ENCODE measurements around the gene FAM43B.
A peak's percentile ranks its signal among the peaks of the same experiment; 100 is the strongest.

FAM43B gene

GRCh38 chr1:20601129-20601825 lies 48.9 kb downstream of the FAM43B start:
- H3K4me3 ChIP-seq (ENCODE audit: control insufficient read depth, low read depth, low read length), result no peak overlapping the region
- TF ChIP-seq CTCF (IDR thresholded peaks at IDR 0.05; ENCODE audit: control insufficient read depth, insufficient read depth, low read depth, low read length, missing control alignments), result no peak
- no peak for DNase-seq (ENCODE audit: low read depth)

GRCh38 chr1:20602851-20603450 lies 50.6 kb downstream of the FAM43B start:
- H3K4me3 ChIP-seq (ENCODE audit: control insufficient read depth, low read depth, low read length), result no peak overlapping the region
- no peak for TF ChIP-seq CTCF (IDR thresholded peaks at IDR 0.05; ENCODE audit: control insufficient read depth, insufficient read depth, low read depth, low read length, missing control alignments)
- no peak for DNase-seq (ENCODE audit: low read depth)

- peak; percentile 82 for DNase-seq (ENCODE audit: low read depth)
- TF ChIP-seq CTCF (IDR thresholded peaks at IDR 0.05; ENCODE audit: control insufficient read depth, insufficient read depth, low read depth, low read length, missing control alignments), result no peak
- H3K4me3 ChIP-seq (ENCODE audit: control insufficient read depth, low read depth, low read length), result no peak overlapping the region
Measured at GRCh38 chr1:20603504-20604464, 51.4 kb downstream of the FAM43B start.

All from AG09309 (cell line).